Cerebellar cortex (tissue), 1 donor: Measurements from ENCODE around the gene POC1A.
A peak's percentile ranks its signal among the peaks of the same experiment; 100 is the strongest.

ENCODE experiments used
- DNase-seq: peaks from one replicate; pipeline ENCODE4 v3.0.0-alpha.2; 2015; ENCODE audit warnings: low spot score

POC1A gene

GRCh38 chr3:52128118-52128683 is 26.0 kb downstream of the POC1A start:
- peak; percentile 5 for DNase-seq

DNA sequence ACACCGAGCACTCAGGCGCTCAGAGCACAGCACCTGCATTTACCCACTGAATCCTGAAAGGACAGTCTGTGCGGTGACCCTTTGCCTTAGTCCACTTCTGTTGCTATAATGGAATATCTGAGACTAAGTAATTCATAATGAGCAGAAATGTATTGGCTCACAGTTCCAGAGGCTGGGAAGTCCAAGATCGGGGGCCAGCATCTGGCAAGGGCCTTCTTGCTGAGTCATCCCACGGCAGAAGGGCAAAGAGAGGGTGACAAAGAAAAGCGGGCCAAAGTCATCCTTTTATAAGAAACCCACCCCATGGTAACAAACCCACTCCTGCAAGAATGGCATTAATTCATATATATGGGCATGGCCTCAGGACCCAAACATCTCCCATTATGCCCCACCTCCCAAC is 27.7 kb downstream of the POC1A start:
- no peak for DNase-seq

GRCh38 chr3:52126036-52126435 is 28.2 kb downstream of the POC1A start:
- DNase-seq = no peak

DNA sequence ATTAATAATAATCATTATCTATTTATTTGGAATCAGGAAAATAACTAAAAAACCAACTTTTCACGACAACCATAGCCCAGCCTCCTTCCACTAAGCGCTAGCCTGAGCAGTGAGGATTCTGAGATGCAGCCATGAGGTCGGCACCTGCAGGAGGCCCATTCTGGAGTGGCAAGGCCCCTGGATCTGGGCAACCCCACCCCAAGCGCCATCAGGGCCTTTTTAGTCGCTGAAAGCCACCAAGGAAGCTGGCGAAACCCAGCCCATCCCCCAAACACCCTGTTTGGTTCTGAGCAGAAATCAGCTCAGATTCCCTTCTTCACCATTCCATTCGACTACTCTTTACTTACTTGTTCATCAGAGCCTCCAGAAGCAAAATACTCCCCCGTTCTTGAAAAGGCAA is 29.5 kb downstream of the POC1A start:
- DNase-seq = no peak

- no peak for DNase-seq
Observed at GRCh38 chr3:52124126-52124525, 30.1 kb downstream of the POC1A start.

DNA sequence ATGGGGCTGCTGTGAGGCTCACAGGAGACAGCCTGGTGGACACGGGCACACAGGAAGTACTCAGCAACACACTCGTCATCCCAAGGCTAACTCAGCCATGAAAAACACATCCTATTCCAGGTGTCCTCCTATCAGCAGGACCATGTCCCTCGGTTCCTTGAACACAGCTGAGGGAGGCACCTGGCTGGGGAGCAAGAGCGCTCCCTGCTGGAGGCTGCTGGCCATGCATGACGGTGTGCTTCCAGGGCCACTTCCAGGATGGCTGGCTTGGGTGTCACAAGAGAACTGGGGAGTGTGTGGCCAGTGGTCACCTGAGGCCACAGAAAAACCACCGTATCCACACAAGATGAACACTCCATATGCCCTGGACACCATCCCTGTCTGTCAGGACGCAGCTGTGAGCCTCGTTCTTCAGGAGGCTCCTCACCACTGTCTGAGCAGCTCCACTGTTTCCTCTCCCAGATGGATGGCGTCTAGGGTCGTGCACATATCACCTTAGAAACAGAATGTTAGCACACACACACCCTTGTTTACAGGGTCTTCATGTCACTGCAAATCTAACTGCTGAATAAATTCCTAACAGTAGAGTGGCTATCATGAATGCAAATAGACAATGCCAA is 31.0 kb downstream of the POC1A start:
- peak; percentile 78 for DNase-seq

GRCh38 chr3:52122491-52122890 is 31.7 kb downstream of the POC1A start:
- no peak for DNase-seq

- DNase-seq = no peak
Observed at GRCh38 chr3:52121813-52122212, 32.4 kb downstream of the POC1A start.

GRCh38 chr3:52121464-52121805 is 32.8 kb downstream of the POC1A start:
- no peak for DNase-seq

GRCh38 chr3:52120556-52121463 is 33.4 kb downstream of the POC1A start:
- no peak for DNase-seq

DNA sequence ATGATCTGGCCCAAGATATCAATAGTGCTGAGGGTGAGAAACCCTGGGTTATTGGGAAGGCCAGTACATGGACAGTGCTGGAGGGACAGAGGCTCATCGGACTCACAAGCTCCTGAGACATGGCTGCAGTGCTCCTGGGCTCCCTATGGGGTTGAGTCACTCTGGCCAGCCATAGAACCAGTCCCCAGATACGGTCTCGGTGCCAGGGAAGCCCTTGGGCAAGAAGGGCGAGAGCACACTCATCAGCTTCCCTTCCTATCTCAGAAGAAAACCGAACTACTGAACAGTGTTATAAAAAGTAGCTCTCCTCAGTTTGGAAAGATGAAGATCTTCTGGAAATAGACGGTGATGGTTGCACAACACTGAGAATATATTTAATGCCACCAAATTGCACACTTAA is 34.4 kb downstream of the POC1A start:
- DNase-seq = no peak

DNA sequence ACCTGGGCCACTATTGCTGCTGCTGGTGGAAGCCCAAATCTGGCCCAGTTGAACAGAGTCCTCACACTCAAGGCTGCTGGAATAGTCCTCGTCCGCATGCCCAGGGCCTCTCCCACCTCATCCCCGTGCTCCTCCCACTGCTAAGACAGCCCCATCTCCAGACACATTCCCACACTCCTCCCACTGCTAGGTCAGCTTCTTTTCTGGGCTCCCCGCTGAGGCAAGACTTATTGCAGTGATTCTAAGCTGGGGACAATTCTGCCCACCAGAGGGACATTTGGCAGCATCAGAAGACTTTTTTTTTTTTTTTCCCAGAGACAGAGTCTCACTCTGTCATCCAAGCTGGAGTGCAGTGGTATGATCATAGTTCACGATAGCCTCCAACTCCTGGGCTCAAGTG is 35.1 kb downstream of the POC1A start:
- no peak for DNase-seq

DNA sequence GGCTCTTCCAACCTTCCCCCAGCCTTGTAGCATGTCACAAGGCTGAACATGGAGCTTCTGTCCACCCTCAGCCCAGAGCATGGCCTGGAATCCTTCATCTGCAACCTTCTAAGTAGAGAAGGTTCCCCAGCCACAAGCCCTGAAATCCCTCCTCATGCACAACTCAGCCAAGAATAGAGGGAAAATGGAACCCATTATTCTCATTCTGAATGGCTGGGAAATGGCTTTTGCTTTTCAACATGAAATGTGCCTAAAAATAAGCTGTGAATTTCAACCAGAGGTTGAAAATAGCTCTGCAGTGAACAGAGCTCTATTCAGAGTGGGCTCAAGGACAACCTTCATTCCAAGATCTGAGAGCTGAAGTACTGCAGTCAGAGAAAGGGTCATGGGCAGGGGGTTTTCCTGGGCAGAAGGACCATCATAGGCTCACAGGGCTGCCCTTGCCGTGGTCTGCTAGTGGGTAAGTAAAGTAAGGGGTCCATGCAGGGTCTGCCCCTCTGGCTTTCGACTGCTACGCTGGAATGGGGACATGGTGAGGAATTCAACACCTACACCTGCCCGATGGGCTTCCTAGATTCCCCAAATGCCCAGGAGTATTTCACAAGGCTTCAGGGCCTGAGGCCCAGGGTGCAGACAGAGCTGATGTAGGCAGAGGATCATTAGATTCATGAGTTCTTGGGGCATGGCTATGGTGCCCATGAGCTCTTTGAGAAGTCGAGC is 35.9 kb downstream of the POC1A start:
- no peak for DNase-seq

DNA sequence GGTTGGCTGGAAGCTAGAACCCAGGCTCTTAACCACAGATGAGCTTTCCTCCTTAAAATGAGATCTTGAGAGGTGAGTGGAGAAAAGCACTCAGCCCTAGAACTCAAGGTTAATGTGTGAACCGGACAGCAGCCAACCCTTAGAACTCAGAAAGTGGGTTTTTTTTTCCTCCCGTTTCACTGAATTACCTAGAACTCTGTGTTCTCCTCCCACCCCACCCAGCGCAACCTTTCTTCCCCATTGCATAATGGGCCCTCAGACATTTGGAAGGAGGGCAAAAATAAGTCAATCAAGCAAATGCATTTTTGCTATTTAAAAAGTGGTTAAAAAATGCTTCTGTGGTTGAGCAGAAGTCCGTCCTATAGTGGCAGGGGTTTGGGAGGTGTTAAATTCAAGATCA is 36.7 kb downstream of the POC1A start:
- no peak for DNase-seq

- no peak for DNase-seq
Observed at GRCh38 chr3:52112056-52112455, 42.2 kb downstream of the POC1A start.

- no peak for DNase-seq
Observed at GRCh38 chr3:52110502-52110901, 43.7 kb downstream of the POC1A start.

- no peak for DNase-seq
Observed at GRCh38 chr3:52109611-52110301, 44.5 kb downstream of the POC1A start.

DNA sequence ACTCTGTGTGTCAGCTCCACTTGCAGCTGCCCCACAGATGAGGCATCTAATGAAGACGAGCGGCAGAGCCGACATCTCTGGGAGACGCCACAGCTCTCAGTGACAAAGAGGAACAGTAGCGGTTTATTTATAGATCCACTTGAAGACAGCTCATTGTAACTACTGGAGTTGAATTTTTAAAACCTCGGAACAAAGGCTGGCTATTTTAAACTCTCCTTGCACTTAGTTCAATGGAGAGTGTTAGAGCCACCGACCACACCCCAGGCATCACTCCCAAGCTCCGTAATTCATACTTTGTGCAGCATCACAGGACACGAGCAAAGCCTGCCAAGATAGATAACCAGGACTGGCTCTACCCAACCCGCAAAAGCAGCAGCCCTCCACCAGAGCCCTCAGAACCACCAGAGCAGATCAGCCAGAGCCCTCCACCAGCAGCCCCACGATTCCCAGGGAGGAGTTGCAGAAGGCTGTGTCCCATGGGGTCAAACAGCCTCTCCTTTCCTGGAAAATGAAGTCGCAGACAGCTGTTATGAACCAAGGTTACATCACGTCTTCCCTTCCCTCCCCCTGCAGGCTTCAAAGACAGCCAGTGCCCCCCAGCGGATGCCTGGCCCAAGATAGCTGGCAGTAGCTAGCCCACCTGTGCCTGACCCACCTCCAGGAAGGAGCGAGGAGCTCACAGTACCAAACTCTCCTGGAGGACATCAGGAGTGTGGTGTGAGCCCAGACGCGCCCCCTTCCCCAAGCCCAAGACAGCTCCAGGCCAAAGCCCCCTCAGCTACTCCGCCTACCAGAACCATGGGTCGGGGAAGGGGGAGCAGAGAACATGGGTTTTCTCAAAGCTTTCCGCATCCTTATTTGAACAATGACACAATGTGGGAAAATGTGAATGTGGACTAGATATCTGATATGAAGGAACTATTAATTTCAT is 45.7 kb downstream of the POC1A start:
- no peak for DNase-seq

DNA sequence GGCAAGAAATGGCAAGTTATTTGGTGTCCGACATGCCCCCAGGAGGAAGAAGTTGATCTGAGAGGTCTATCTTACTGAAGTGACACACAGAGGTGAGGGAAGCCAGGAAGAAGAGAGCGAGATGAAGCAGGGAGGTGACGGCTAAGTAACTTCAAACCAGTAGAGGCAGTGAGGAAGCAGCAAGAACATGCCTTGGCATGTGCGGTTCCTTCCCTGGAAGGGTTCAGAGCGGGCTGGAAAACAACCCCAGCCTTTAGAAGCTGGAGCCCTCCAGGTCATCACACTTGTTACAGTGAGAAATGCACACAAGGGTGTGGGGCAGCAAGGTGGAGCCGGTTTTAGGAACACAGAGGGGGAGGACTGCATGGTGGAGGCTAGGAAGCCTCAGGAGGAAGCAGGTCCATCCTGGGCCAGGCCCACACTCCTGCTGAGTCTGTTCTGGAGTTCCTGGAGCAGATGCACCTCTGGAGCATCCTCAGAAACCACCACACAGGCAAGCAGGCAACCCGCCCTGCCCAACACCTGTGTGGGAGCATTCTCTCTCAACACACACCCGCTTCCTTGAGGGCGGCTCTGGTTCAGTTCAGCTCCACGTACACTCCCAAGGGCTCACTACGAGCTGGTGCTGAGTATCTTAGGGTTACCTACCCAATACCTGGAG is 47.1 kb downstream of the POC1A start:
- DNase-seq = no peak
